Mesothelial cell of epicardium (in vitro differentiated cells): Measurements from ENCODE around the gene GJB3. TPM values are rescaled to one million over a fixed set of nuclear protein-coding genes. Genes with fewer than 3 reads are reported as not detected.

Experiments used
- DNase-seq, 2 experiments: peaks; one replicate each; pipeline ENCODE4 v3.0.0; 2021; ENCODE audit warnings: low spot score in 2 of 2; ENCODE audit not compliant: unreplicated experiment in 2 of 2
- H3K27ac Mint-ChIP-seq: 2 replicates; pipeline ENCODE4 v1.8.0; 2021; ENCODE audit warnings: mixed read lengths
- H3K27me3 Mint-ChIP-seq: 2 replicates; pipeline ENCODE4 v1.8.0; 2021; ENCODE audit warnings: low read depth, mixed read lengths
- H3K36me3 Mint-ChIP-seq: 2 replicates; pipeline ENCODE4 v1.8.0; 2021; ENCODE audit warnings: mixed read lengths
- H3K4me1 Mint-ChIP-seq: 2 replicates; pipeline ENCODE4 v1.8.0; 2021; ENCODE audit warnings: mixed read lengths
- H3K4me3 Mint-ChIP-seq: 2 replicates; pipeline ENCODE4 v1.8.0; 2021; ENCODE audit warnings: mild to moderate bottlenecking, moderate library complexity, mixed read lengths
- H3K9me3 Mint-ChIP-seq: 2 replicates; pipeline ENCODE4 v1.8.0; 2021; ENCODE audit warnings: mixed read lengths
- CTCF ChIP-seq: fragments of 200-600 bp; sonication (generic); IDR thresholded peaks from one replicate; pipeline ENCODE4 v1.5.0; 2021; ENCODE audit warnings: antibody characterized with exemption; ENCODE audit not compliant: unreplicated experiment
- total RNA-seq: library from RNA; stranded (reverse); gene quantifications from 3 replicates; pipeline ENCODE4 v1.2.1, GENCODE V29; 2021

GJB3 gene
- total RNA-seq, 1 donor from 2014 or later: not detected

GRCh38 chr1:34761176-34761761 lies 19.7 kb upstream of the GJB3 start:
- Mint-ChIP-seq H3K27ac (no peak overlapping the region), H3K36me3 (no peaks in the 10 kb centered on the region), H3K27me3 (peaks cover 10% of the 10 kb centered on the region), H3K4me3 (no peak overlapping the region), H3K9me3 (no peaks in the 10 kb centered on the region), H3K4me1 (no peaks in the 10 kb centered on the region)
- no peak for DNase-seq
- TF ChIP-seq CTCF: no peak

- no peak overlapping the region for H3K27ac Mint-ChIP-seq
- H3K4me3 Mint-ChIP-seq: no peak overlapping the region
- no peaks in the 10 kb centered on the region for H3K36me3 Mint-ChIP-seq
- H3K27me3 Mint-ChIP-seq: peaks cover 10% of the 10 kb centered on the region
- no peaks in the 10 kb centered on the region for H3K4me1 Mint-ChIP-seq
- TF ChIP-seq CTCF: no peak
- no peaks in the 10 kb centered on the region for H3K9me3 Mint-ChIP-seq
- no peak for DNase-seq
These were observed 19.2 kb upstream of the GJB3 start for GRCh38 chr1:34761776-34762307.

- Mint-ChIP-seq H3K27ac (no peak overlapping the region), H3K27me3 (peaks cover 10% of the 10 kb centered on the region), H3K4me1 (no peaks in the 10 kb centered on the region), H3K9me3 (no peaks in the 10 kb centered on the region), H3K36me3 (no peaks in the 10 kb centered on the region), H3K4me3 (no peak overlapping the region)
- TF ChIP-seq CTCF: no peak
- DNase-seq: no peak
These were observed 18.4 kb upstream of the GJB3 start for GRCh38 chr1:34762474-34763141.

GRCh38 chr1:34763142-34763781 lies 17.8 kb upstream of the GJB3 start:
- no peak overlapping the region for H3K27ac Mint-ChIP-seq
- TF ChIP-seq CTCF: no peak
- no peaks in the 10 kb centered on the region for H3K4me1 Mint-ChIP-seq
- H3K9me3 Mint-ChIP-seq: no peaks in the 10 kb centered on the region
- no peak overlapping the region for H3K4me3 Mint-ChIP-seq
- H3K27me3 Mint-ChIP-seq: peaks cover 10% of the 10 kb centered on the region
- DNase-seq: no peak
- H3K36me3 Mint-ChIP-seq: no peaks in the 10 kb centered on the region

GRCh38 chr1:34768856-34769255 lies 12.2 kb upstream of the GJB3 start:
- Mint-ChIP-seq H3K9me3 (no peaks in the 10 kb centered on the region), H3K27me3 (peaks cover 2% of the 10 kb centered on the region), H3K4me3 (no peak overlapping the region), H3K27ac (no peak overlapping the region), H3K36me3 (no peaks in the 10 kb centered on the region), H3K4me1 (no peaks in the 10 kb centered on the region)
- no peak for DNase-seq
- TF ChIP-seq CTCF: no peak
